SK-N-SH (cell line): ENCODE data around the gene FNDC3B. TPM values are rescaled to one million over a fixed set of nuclear protein-coding genes. Genes with fewer than 3 reads are reported as not detected.

Experiments used
- CTCF ChIA-PET: fragments of 300-600, 350-600 bp; formaldehyde crosslinking; extraction: SDS; loops from one replicate; lab custom pipeline; 2021; lab: Yijun Ruan, JAX
- POLR2A ChIA-PET: fragments of 350-600 bp; sonication (Branson Sonifier 250); formaldehyde crosslinking; extraction: SDS; loops from one replicate; lab custom pipeline; 2020; ENCODE audit warnings: antibody characterized with exemption, inconsistent platforms; lab: Yijun Ruan, JAX
- DNase-seq: peaks from one replicate; pipeline ENCODE4 v3.0.0; 2012
- H2AFZ ChIP-seq: fragments of 200-600 bp; sonication (generic); 2 replicates; pipeline ENCODE4 v1.8.1; 2016; ENCODE audit warnings: antibody characterized with exemption, mild to moderate bottlenecking, low read depth
- H3F3A ChIP-seq: fragments of 200-600 bp; sonication (generic); replicated peaks from 2 replicates; pipeline ENCODE3; 2016; ENCODE audit warnings: antibody characterized with exemption, mild to moderate bottlenecking; ENCODE audit not compliant: insufficient read depth
- H3K27ac ChIP-seq, 2 experiments: fragments of 200-500 bp in 1 of 2; fragments of 200-600 bp in 1 of 2; sonication (Bioruptor generic) in 1 of 2; sonication (generic), shearing (Covaris generic) in 1 of 2; 2 replicates each; pipeline versions ENCODE4 v1.5.1 to v1.6.1; 2014 to 2016; ENCODE audit warnings: low read depth in 2 of 2, inconsistent platforms in 1 of 2, low read length in 1 of 2, mild to moderate bottlenecking in 1 of 2, mixed read lengths in 1 of 2
- H3K27me3 ChIP-seq: fragments of 200-600 bp; sonication (generic), shearing (Covaris generic); 2 replicates; pipeline ENCODE4 v1.6.1; 2016; ENCODE audit warnings: mixed run types; ENCODE audit not compliant: insufficient read depth
- H3K36me3 ChIP-seq, 2 experiments: fragments of 200-500 bp in 1 of 2; fragments of 200-600 bp in 1 of 2; sonication (Bioruptor generic) in 1 of 2; sonication (generic) in 1 of 2; replicated peaks in 1 of 2; 2 replicates each; pipeline versions ENCODE3 to v1.5.1; 2014 to 2016; ENCODE audit warnings: low read length in 1 of 2, mild to moderate bottlenecking in 1 of 2; ENCODE audit not compliant: insufficient read depth in 2 of 2, control insufficient read depth in 1 of 2
- H3K4me1 ChIP-seq, 2 experiments: fragments of 200-500 bp in 1 of 2; fragments of 200-600 bp in 1 of 2; sonication (Bioruptor generic) in 1 of 2; sonication (generic), shearing (Covaris generic) in 1 of 2; 2 replicates each; pipeline versions ENCODE4 v1.5.1 to v1.6.1; 2014 to 2016; ENCODE audit warnings: low read depth in 1 of 2, low read length in 1 of 2, mixed run types in 1 of 2; ENCODE audit not compliant: insufficient read depth in 2 of 2, control insufficient read depth in 1 of 2
- H3K4me2 ChIP-seq: fragments of 200-600 bp; sonication (generic), shearing (Covaris generic); 2 replicates; pipeline ENCODE4 v1.6.1; 2017; ENCODE audit warnings: mixed run types
- H3K4me3 ChIP-seq, 2 experiments: fragments of 200-500 bp in 1 of 2; fragments of 200-600 bp in 1 of 2; sonication (Bioruptor generic) in 1 of 2; sonication (generic), shearing (Covaris generic) in 1 of 2; 2 replicates each; pipeline versions ENCODE4 v1.5.1 to v1.8.1; 2014 to 2016; ENCODE audit warnings: low read depth in 2 of 2, inconsistent platforms in 1 of 2, low read length in 1 of 2, mild to moderate bottlenecking in 1 of 2, mixed read lengths in 1 of 2, moderate library complexity in 1 of 2
- H3K79me2 ChIP-seq: fragments of 200-600 bp; sonication (generic); 2 replicates; pipeline ENCODE4 v1.8.1; 2017; ENCODE audit warnings: mild to moderate bottlenecking; ENCODE audit not compliant: insufficient read depth
- H3K9ac ChIP-seq: fragments of 200-600 bp; sonication (generic); 2 replicates; pipeline ENCODE4 v1.6.1; 2017; ENCODE audit warnings: mixed run types
- H3K9me2 ChIP-seq: fragments of 200-600 bp; sonication (generic); 2 replicates; pipeline ENCODE4 v1.6.1; 2017; ENCODE audit warnings: mixed run types
- H3K9me3 ChIP-seq: fragments of 200-600 bp; sonication (generic); 2 replicates; pipeline ENCODE4 v1.6.1; 2017; ENCODE audit warnings: mixed run types, mild to moderate bottlenecking, moderate library complexity
- H4K20me1 ChIP-seq: fragments of 200-600 bp; sonication (generic); 2 replicates; pipeline ENCODE4 v1.6.1; 2017; ENCODE audit warnings: mild to moderate bottlenecking, mixed run types; ENCODE audit not compliant: insufficient read depth
- CHD2 ChIP-seq: fragments of 150-350 bp; IDR thresholded peaks from 2 replicates; pipeline ENCODE4 v1.6.1; 2018; ENCODE audit warnings: low read length; ENCODE audit not compliant: partially characterized antibody
- ELF1 ChIP-seq: IDR thresholded peaks from 2 replicates; pipeline ENCODE4 v1.4.0; 2012
- EP300 ChIP-seq, 2 experiments: IDR thresholded peaks; 2 replicates each; pipeline versions ENCODE4 v1.4.0 to v1.6.1; 2012; ENCODE audit warnings: borderline replicate concordance in 1 of 2, low read depth in 1 of 2, low read length in 1 of 2
- EZH2phosphoT487 ChIP-seq: fragments of 200-600 bp; sonication (generic); IDR thresholded peaks from 2 replicates; pipeline ENCODE4 v1.6.1; 2017; ENCODE audit warnings: low read depth, mixed run types, mild to moderate bottlenecking, antibody characterized with exemption, moderate library complexity, borderline replicate concordance
- FOSL2 ChIP-seq: IDR thresholded peaks from 2 replicates; pipeline ENCODE4 v1.4.0; 2012; ENCODE audit warnings: low read depth, mild to moderate bottlenecking, moderate library complexity, borderline replicate concordance
- GATA2 ChIP-seq: sonication (generic); formaldehyde crosslinking; IDR thresholded peaks from 2 replicates; pipeline ENCODE4 v1.5.0; 2020; ENCODE audit warnings: mild to moderate bottlenecking, missing genetic modification reagents
- IRF3 ChIP-seq: fragments of 150-350 bp; IDR thresholded peaks from 2 replicates; pipeline ENCODE4 v1.6.1; 2016; ENCODE audit warnings: mild to moderate bottlenecking, low read depth, low read length
- JUND ChIP-seq: IDR thresholded peaks from 2 replicates; pipeline ENCODE4 v1.4.0; 2012
- MEF2A ChIP-seq: IDR thresholded peaks from 2 replicates; pipeline ENCODE4 v1.4.0; 2012; ENCODE audit warnings: low read depth, borderline replicate concordance
- NRF1 ChIP-seq: IDR thresholded peaks from 2 replicates; pipeline ENCODE4 v1.6.1; 2012; ENCODE audit warnings: low read depth, mild to moderate bottlenecking, low read length
- POLR2AphosphoS5 ChIP-seq: IDR thresholded peaks from 2 replicates; pipeline ENCODE4 v1.6.1; 2012; ENCODE audit warnings: low read depth, low read length
- RXRA ChIP-seq: IDR thresholded peaks from 2 replicates; pipeline ENCODE4 v1.4.0; 2012; ENCODE audit warnings: low read depth, mild to moderate bottlenecking, borderline replicate concordance
- TCF12 ChIP-seq: IDR thresholded peaks from 2 replicates; pipeline ENCODE4 v1.4.0; 2012
- TEAD4 ChIP-seq: IDR thresholded peaks from 2 replicates; pipeline ENCODE4 v1.4.0; 2012; ENCODE audit warnings: mild to moderate bottlenecking, borderline replicate concordance; ENCODE audit not compliant: insufficient read depth
- YY1 ChIP-seq: IDR thresholded peaks from 2 replicates; pipeline ENCODE4 v1.4.0; 2012; ENCODE audit warnings: low read depth, mild to moderate bottlenecking
- ZBTB33 ChIP-seq: IDR thresholded peaks from 2 replicates; pipeline ENCODE4 v1.4.0; 2012; ENCODE audit warnings: low read depth, borderline replicate concordance
- WGBS: methylation state at CpG from one replicate; pipeline ENCODE4 v1.1.6; 2017; ENCODE audit warnings: low lambda C conversion rate; 5-methylcytosine and 5-hydroxymethylcytosine counted together
- polyA plus RNA-seq, 3 experiments: library from polyadenylated mRNA; depleted of rRNA; stranded (reverse); fragments of >200 nt; gene quantifications; 2 replicates each; pipeline ENCODE4 v1.2.3, GENCODE V29; 2012
- TF ChIP-seq, protein P1 (sequence below): IDR thresholded peaks from 2 replicates; pipeline ENCODE4; 2012
- TF ChIP-seq, protein P2 (sequence below): IDR thresholded peaks from 2 replicates; pipeline ENCODE4 v1.4.0; 2012; ENCODE audit warnings: low read depth, borderline replicate concordance
- TF ChIP-seq, protein P3 (sequence below): fragments of 150-350 bp; IDR thresholded peaks from 2 replicates; pipeline ENCODE4 v1.6.1; 2017; ENCODE audit warnings: antibody characterized with exemption, low read length, low read depth, borderline replicate concordance

The FNDC3B gene
- polyA plus RNA-seq, 1 of the 3 experiments (the other 2 are of a cell fraction) = 10.4 TPM

- Histone ChIP-seq H3K9ac (no peak overlapping the region), H3K9me2 (no peaks in the 10 kb centered on the region), H3K4me1 (peaks cover 13 to 19% of the 10 kb centered on the region in 2 experiments), H3K27me3 (no peaks in the 10 kb centered on the region)
- CTCF ChIA-PET = interaction anchor here (3.9 kb wide), 1 partner anchor 18 kb away, joined by 18 read pairs; no protein-coding TSS in a partner anchor
- DNase-seq = no peak
- no peak for TF ChIP-seq YY1
- TF ChIP-seq TEAD4 = no peak
- no peak for TF ChIP-seq MEF2A
- TF ChIP-seq CHD2 = no peak
- TF ChIP-seq TCF12 = no peak
- TF ChIP-seq NRF1 = no peak
- no peak for TF ChIP-seq ZBTB33
- no peak for TF ChIP-seq POLR2AphosphoS5
- no peak for TF ChIP-seq ELF1
- TF ChIP-seq, protein P1, sequence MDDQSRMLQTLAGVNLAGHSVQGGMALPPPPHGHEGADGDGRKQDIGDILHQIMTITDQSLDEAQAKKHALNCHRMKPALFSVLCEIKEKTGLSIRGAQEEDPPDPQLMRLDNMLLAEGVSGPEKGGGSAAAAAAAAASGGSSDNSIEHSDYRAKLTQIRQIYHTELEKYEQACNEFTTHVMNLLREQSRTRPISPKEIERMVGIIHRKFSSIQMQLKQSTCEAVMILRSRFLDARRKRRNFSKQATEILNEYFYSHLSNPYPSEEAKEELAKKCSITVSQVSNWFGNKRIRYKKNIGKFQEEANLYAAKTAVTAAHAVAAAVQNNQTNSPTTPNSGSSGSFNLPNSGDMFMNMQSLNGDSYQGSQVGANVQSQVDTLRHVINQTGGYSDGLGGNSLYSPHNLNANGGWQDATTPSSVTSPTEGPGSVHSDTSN = no peak
- TF ChIP-seq, protein P2, sequence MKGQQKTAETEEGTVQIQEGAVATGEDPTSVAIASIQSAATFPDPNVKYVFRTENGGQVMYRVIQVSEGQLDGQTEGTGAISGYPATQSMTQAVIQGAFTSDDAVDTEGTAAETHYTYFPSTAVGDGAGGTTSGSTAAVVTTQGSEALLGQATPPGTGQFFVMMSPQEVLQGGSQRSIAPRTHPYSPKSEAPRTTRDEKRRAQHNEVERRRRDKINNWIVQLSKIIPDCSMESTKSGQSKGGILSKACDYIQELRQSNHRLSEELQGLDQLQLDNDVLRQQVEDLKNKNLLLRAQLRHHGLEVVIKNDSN = no peak
- TF ChIP-seq EP300 (IDR thresholded peaks at IDR 0.05; ENCODE audit: borderline replicate concordance in 1 of 2, low read depth in 1 of 2, low read length in 1 of 2) = no peak
- TF ChIP-seq EZH2phosphoT487 = no peak
- TF ChIP-seq, all 33 proteins: peak for 0
- H3K36me3 ChIP-seq = peaks cover 30 to 58% of the 10 kb centered on the region in 2 experiments
- no peaks in the 10 kb centered on the region for H3K9me3 ChIP-seq
- H4K20me1 ChIP-seq = peaks cover 17% of the 10 kb centered on the region
- no peak overlapping the region for H2AFZ ChIP-seq
- WGBS = 93% methylated on average over 1 of the region's 1 CpG
- no peak overlapping the region for H3K4me3 ChIP-seq
- POLR2A ChIA-PET = no interaction called here
- no peak overlapping the region for H3K4me2 ChIP-seq
- H3K27ac ChIP-seq = no peak overlapping the region
- H3K79me2 ChIP-seq = peaks cover 15% of the 10 kb centered on the region; the same call in 1 of the 2 replicates
- peaks cover 24% of the 10 kb centered on the region for H3F3A ChIP-seq
Observed at GRCh38 chr3:172359231-172359630, 319.9 kb downstream of the FNDC3B start.

GRCh38 chr3:172359996-172360395 is 320.6 kb downstream of the FNDC3B start:
- POLR2A ChIA-PET = no interaction called here
- CTCF ChIA-PET = interaction anchor here (1.3 kb wide), 1 partner anchor 27 kb away, joined by 3 read pairs; no protein-coding TSS in a partner anchor
- Histone ChIP-seq H3K79me2 (peaks cover 15% of the 10 kb centered on the region; the same call in 1 of the 2 replicates), H3K27ac (no peak overlapping the region), H3K4me2 (no peak overlapping the region), H2AFZ (no peak overlapping the region), H3K36me3 (peaks cover 36 to 60% of the 10 kb centered on the region in 2 experiments), H4K20me1 (peaks cover 14% of the 10 kb centered on the region), H3K4me3 (no peak overlapping the region), H3K9me2 (no peaks in the 10 kb centered on the region), H3K27me3 (no peaks in the 10 kb centered on the region), H3K4me1 (peaks cover 8 to 21% of the 10 kb centered on the region in 2 experiments), H3K9ac (no peak overlapping the region), H3F3A (peaks cover 22% of the 10 kb centered on the region), H3K9me3 (no peaks in the 10 kb centered on the region)
- DNase-seq = no peak
- 98% methylated on average over 2 of the region's 2 CpGs for WGBS
- TF ChIP-seq, protein P2 = no peak
- TF ChIP-seq EP300 (IDR thresholded peaks at IDR 0.05; ENCODE audit: borderline replicate concordance in 1 of 2, low read depth in 1 of 2, low read length in 1 of 2) (no peak), FOSL2 (no peak), EZH2phosphoT487 (no peak), TEAD4 (no peak), IRF3 (no peak), GATA2 (CRISPR knock-in tag) (no peak), JUND (no peak), RXRA (no peak)
- TF ChIP-seq, protein P3, sequence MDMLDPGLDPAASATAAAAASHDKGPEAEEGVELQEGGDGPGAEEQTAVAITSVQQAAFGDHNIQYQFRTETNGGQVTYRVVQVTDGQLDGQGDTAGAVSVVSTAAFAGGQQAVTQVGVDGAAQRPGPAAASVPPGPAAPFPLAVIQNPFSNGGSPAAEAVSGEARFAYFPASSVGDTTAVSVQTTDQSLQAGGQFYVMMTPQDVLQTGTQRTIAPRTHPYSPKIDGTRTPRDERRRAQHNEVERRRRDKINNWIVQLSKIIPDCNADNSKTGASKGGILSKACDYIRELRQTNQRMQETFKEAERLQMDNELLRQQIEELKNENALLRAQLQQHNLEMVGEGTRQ = no peak
